ENCODE data around the gene SAMD14.

SAMD14 gene

DNA sequence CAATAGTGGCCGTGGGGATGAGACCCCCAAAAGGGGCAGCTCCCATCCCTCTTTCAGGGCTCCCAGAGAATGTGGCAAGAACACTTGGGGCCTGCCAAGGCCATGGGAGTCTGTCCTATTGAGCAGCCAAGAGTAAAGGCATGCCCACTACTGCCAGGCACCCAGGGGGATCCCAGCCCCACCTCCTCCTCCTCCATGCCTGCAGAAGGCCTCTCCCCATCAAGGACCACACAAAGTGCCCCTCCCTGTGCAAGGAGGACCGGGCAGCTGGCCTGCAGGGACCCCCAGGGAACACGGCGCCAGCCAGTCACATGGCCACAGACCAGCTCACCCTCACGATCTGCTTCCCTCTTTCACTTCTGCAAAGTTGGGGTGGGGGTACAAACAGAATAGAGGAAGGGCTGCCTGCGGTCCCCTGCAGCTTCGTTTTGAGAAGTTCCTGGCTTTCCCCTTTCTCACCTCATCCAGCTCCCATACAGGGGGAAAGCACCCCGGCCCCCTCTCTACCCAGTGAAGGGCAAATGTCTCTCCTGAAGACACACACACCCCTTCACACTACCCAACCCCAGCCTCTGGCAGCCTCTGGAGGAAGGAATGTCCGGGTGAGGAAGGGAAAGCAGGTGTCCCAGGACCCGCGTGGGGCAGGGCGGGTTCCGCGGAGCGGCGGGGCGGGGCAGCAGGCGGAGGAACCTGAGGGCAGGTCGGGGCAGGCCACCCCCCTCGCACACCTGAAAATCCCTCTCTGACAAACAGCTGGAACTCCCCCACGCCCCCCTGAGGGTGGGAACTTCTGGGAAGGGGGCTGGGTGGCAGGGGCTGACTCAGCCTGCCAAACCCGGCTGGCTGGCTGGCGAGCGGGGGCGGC is 18.5 kb upstream of the SAMD14 start:
- DNase-seq (ENCODE audit: low read depth in 2 of 2) = peak; percentile 87 to 89

DNA sequence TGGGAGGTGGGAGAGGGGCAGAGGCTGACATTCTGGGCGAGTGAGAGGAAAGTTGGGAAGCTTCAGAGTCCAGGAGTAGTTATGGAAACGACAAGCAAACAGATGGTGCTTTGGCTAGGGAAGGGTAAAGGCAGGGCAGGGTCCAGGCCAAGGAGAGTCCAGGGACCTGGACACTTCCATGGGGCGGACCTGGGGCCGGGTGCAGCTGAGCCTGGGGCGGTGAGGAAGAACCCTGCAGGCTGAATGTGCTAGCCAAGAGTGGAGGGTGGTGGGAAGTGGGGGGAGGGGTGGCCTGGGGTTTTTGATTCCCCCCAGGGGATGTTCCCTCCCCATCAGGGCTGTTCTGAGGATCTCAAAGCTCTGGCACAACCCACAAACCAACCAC is 17.9 kb upstream of the SAMD14 start:
- no peak for DNase-seq (ENCODE audit: low read depth in 2 of 2)

DNA sequence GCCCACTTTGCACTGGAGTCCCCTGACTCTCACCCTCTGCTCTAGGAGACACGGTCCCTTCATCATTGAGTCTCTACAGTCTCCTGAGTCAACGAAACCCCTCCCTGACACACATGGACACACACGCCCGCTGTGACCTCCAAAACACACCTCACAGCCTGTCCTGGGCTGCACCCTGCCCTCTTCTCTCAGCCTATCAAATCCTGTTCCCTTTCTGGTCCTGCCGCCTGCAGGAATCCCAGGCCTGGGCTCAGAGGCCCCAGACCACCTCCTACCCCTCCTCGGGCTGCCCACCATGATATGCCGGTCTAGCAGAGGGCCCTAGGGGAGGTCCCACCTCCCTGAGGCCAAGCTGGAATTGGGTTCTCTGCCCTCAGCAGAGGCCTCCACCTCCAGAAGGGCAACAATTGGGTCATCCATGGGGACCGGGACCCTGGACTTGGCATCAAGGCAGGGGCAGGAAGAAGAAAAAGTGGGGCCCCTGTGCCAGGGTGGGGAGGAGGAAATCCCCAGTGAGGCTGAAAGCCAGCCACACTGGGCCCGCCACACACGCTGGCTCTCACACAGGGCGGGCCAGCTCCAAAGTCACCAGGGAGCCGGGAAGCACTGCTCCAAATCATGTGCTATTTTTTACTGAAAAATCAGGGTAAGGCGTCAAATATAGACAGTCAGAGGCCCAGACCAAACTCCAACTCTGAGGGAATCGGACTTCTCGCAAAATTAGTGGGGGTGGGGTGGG is 17.1 kb upstream of the SAMD14 start:
- DNase-seq (ENCODE audit: low read depth in 2 of 2) = no peak

- DNase-seq (ENCODE audit: low read depth in 2 of 2) = no peak
Measured at GRCh38 chr17:50146230-50146926, 16.4 kb upstream of the SAMD14 start.

DNA sequence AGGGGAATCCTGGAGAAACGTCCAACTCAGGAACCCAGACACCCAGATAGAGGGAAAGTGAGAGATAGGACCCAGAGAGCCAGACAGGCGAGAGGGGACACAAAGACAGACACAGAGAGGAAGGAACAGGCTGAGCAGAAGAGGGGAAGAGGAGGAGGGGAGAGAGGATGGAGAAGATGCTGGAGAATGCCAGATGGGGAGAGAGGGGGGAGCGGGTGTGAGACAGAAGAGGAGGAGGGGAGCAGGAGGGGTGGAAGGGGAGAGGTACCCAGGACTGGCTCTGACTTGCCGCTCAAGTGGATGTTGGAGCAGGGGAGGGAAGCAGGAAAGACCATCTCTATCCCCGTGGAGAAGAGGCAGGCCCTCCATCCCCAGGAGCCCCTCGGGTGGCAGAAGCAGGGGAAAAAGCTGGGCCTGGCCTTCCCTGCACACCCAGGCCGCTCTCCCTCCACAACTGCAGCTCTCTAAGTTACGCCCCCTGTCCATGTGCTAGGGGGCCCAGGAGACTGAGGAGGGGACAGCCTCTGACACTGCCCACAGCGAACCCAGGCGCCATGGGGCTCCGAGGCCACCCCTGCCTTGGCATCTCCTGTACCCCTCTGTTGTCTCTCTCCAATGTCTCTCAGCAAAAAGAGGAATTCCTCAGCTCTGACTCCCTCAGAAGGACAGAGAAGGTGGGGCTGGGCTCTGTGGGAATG is 15.7 kb upstream of the SAMD14 start:
- no peak for DNase-seq (ENCODE audit: low read depth in 2 of 2)

DNA sequence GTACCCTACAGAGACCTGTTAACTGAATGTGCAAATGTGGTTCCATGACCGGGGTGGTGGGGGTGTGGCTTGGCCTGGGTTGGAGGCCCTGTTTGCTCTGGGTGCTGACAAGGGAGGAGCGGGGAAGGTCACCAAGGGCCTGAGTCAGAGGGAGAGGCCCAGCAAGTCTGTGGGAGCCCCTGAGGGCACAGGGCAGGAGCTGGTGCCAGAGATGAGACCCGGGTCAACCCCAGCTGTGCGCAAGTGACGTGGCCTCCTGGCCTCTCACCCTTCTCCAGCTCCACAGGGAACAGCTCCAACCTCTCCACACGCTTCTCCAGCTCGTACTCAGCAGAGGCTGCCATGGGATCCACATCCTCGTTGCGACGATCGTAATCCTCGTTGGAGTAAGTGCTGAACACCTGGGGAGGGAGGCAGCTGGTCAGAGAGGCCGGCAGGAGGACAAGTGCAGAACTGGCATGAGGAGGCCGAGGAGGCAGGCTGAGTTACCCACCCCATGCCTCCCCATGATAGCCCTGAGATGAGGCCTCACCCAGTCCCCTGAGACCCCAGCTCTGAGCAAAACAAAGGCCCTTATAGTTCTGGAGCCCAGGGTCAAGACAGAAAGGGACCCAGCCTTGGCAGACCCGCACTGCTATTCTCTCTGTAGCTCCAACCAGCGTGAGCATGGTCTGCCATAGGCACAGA is 15.0 kb upstream of the SAMD14 start:
- DNase-seq (ENCODE audit: low read depth in 2 of 2) = no peak

- no peak for DNase-seq (ENCODE audit: low read depth in 2 of 2)
Measured at GRCh38 chr17:50144355-50144754, 14.4 kb upstream of the SAMD14 start.

- DNase-seq (ENCODE audit: low read depth in 2 of 2) = no peak
Measured at GRCh38 chr17:50143461-50144176, 13.7 kb upstream of the SAMD14 start.

- no peak for DNase-seq (ENCODE audit: low read depth in 2 of 2)
Measured at GRCh38 chr17:50141745-50142110, 11.8 kb upstream of the SAMD14 start.

GRCh38 chr17:50141026-50141744 is 11.2 kb upstream of the SAMD14 start:
- no peak for DNase-seq (ENCODE audit: low read depth in 2 of 2)

- peak; percentile 67 to 68 for DNase-seq (ENCODE audit: low read depth in 2 of 2)
Measured at GRCh38 chr17:50139950-50140885, 10.3 kb upstream of the SAMD14 start.

DNA sequence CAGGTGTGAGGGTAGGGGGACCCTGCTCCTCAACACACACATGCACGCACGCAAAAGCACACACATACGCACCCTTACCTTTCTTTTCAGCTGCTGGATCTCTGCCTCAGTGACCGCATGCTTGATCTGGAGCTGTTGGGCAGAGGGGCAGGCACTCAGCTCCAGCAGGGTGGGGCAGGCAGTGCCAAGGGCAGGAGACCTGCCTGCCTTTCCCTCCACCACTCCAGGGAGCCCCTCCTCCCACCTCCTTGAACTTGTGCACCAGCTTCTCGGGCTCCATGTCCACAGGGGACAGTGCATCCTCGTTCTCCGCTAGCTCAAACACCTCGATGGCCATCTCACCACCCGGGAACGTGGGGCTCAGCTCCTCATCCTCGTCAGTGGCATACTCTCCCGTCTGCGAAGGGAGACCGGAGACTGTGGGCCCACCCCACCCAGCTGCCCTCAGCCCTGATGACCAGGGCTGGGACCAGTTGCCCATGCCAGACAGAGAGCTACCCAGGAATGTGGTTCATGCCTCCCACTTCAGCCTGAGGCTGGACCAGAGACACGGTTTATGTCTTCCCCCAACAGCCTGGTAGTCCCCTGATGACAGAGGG is 9.3 kb upstream of the SAMD14 start:
- DNase-seq (ENCODE audit: low read depth in 2 of 2) = no peak

- DNase-seq (ENCODE audit: low read depth in 2 of 2) = no peak
Measured at GRCh38 chr17:50137042-50137441, 7.1 kb upstream of the SAMD14 start.

GRCh38 chr17:50136096-50136687 is 6.2 kb upstream of the SAMD14 start:
- DNase-seq (ENCODE audit: low read depth in 2 of 2) = no peak

DNA sequence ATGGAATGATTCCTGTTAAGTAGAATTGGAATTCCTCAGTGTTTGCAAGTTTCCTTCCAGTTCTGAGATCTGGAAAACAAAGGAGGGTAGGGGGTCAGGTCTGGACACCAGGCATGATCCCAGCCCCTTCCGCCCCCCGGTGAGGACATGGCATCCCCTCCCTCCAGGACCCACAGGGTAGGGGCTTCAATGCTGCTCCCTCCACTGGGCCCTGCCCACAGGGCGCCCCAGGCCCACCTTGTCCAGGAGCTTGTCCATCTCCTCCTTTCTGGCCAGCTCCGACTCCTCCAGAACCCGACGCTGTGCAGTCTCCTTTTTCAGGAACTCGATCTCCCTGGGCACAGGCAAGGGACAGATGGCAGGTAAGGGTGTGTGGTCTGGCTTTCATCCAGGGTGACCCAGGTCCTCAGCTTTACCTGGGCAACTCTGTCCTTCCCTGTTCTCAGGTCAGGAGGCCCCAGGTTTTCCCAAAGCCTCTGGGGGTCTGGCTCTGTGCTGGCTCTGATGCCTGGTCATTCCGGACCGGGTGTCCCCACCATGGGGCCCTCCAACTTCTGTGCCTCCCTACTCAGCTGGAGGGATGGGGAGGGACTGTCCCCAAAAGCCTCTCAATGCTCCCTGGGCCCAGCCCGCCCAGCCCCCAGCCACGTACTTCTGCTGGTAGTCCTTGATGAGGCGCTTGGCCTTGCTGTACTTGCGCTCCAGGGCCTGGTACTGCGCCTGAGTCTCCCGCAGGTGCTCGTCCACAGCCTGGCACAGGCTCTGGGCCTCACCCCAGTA is 5.5 kb upstream of the SAMD14 start:
- DNase-seq (ENCODE audit: low read depth in 2 of 2) = no peak

GRCh38 chr17:50134206-50135110 is 4.5 kb upstream of the SAMD14 start:
- no peak for DNase-seq (ENCODE audit: low read depth in 2 of 2)
